NB4 (cell line): ENCODE results near the gene CERS2.
A peak's percentile ranks its signal among the peaks of the same experiment; 100 is the strongest.

ENCODE experiments used
- DNase-seq: peaks from one replicate; pipeline ENCODE4 v3.0.0; 2010; ENCODE audit warnings: low read depth
- H3K4me3 ChIP-seq: one replicate; pipeline ENCODE4 v1.5.1; 2011; ENCODE audit warnings: mild to moderate bottlenecking, low read depth, low read length, moderate library complexity
- MAX ChIP-seq: IDR thresholded peaks from 2 replicates; pipeline ENCODE4 v1.6.1; 2011; ENCODE audit warnings: low read depth, low read length
- MYC ChIP-seq: IDR thresholded peaks from 2 replicates; pipeline ENCODE4 v1.6.1; 2011; ENCODE audit warnings: low read depth, low read length
- POLR2A ChIP-seq: IDR thresholded peaks from 2 replicates; pipeline ENCODE4 v1.6.1; 2011; ENCODE audit warnings: mild to moderate bottlenecking; ENCODE audit not compliant: insufficient read length; ENCODE audit errors: extremely low read depth
- TF ChIP-seq, protein P1 (sequence below): IDR thresholded peaks from one replicate; pipeline ENCODE4 v1.5.1; 2012; ENCODE audit warnings: low read depth, low read length

The CERS2 gene

DNA sequence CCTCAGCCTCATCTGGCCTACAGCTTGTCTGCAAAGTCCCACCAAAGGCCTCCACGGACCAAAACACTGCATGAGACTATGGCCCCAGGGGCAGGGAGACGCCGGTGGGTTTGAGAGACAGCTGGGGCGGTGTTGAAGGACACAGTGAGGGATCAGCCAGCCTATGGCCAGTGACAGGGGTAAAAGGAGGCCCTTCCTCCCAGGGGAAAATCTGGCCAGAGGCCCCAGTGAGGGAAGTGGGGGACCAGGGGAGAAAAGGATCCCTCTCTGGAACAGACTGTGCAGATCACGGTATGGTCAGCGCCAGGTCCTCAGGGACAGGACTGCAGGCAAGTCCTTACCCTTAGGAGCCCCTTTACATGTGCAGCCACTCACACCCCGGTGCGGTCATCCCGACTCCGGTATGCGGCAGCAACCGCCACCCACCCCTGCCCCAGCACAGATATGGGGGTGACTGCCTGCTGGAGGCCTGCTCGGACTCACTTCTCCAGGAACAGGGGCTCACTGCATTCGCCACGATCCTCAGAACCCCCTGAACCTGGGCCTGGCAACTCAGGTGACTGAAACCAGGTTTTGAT lies 1.3 kb downstream of the CERS2 start:
- peak; percentile 50 for DNase-seq
- H3K4me3 ChIP-seq, result peak overlapping the region; percentile 93
- TF ChIP-seq, protein P1, sequence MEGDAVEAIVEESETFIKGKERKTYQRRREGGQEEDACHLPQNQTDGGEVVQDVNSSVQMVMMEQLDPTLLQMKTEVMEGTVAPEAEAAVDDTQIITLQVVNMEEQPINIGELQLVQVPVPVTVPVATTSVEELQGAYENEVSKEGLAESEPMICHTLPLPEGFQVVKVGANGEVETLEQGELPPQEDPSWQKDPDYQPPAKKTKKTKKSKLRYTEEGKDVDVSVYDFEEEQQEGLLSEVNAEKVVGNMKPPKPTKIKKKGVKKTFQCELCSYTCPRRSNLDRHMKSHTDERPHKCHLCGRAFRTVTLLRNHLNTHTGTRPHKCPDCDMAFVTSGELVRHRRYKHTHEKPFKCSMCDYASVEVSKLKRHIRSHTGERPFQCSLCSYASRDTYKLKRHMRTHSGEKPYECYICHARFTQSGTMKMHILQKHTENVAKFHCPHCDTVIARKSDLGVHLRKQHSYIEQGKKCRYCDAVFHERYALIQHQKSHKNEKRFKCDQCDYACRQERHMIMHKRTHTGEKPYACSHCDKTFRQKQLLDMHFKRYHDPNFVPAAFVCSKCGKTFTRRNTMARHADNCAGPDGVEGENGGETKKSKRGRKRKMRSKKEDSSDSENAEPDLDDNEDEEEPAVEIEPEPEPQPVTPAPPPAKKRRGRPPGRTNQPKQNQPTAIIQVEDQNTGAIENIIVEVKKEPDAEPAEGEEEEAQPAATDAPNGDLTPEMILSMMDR, result no peak
- TF ChIP-seq MYC, result 0 out of 2 replicates have a peak, but pooled peaks have one; percentile 8

- DNase-seq, result no peak
- peak overlapping the region; percentile 93 for H3K4me3 ChIP-seq
- TF ChIP-seq MAX (no peak), POLR2A (no peak), MYC (no peak)
- TF ChIP-seq, protein P1, result no peak
Observed at GRCh38 chr1:150972417-150972940, 2.2 kb downstream of the CERS2 start.

- peak overlapping the region; percentile 93 for H3K4me3 ChIP-seq
- peak; percentile 42 for DNase-seq
- TF ChIP-seq MAX (no peak), MYC (no peak), POLR2A (no peak)
- TF ChIP-seq, protein P1, result no peak
Observed at GRCh38 chr1:150971583-150972416, 2.8 kb downstream of the CERS2 start.

DNA sequence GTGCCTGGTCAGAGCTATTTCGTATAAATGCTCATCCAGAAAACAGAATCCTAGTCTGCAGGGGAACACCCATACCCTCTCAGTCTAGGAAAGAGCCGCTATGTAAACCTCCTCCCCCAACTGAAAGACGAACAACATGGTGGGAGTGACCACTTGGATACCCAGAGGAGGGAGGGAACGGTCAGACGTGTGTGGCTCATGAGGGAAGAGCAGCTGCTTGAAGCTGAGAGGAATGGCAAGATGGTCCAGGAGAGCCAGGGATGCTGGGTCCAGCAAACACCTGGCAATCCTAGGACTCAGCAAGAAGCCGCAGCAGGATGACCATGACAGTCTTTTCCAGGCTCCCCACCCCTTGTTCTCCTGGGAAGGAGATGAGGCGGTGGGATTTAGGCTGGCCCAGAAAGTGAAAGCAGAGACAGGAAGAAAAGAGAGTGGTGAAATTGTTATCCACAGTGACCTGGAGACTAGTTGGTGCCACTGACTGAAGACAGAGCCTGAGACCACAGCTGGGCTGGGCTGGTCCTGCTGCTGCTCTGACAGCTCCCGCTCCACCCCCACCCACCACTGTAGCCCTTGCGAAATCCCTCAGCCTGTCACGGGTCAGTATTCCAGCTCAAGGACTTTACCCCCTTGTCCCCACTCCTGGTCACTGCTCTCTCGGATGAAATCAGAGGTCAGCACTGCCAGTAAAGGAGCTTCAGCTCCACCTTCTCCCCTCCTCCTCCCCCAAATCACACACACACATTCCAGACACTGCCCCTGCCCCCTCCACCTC lies 3.6 kb downstream of the CERS2 start:
- peak; percentile 55 for DNase-seq
- no peak for TF ChIP-seq MYC
- peak overlapping the region; percentile 28 for H3K4me3 ChIP-seq

- TF ChIP-seq, protein P1, result no peak
- TF ChIP-seq MYC (no peak), POLR2A (no peak), MAX (no peak)
- no peak overlapping the region for H3K4me3 ChIP-seq
- no peak for DNase-seq
Observed at GRCh38 chr1:150969626-150970025, 5.0 kb downstream of the CERS2 start.

DNA sequence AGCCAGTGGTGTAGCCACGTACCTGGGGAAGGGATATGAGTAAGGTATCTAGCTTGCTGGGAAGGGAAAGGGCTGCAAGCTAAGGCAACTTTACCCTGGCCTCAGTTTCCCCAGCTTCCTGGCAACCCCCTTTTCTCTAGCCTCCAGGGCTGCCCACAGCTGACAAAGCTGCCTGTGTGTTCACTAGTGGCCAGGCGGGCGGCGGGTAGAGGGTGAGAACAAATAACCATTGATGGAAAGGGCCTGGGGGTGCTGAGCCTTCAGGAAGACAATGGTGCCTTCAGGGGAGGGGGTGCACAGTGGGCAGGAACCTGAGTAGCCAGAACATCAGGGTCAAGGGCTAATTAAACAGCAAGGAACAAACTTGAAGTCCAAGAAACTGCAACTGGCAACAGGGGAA lies 6.1 kb downstream of the CERS2 start:
- no peak overlapping the region for H3K4me3 ChIP-seq
- TF ChIP-seq MYC (no peak), MAX (no peak), POLR2A (no peak)
- TF ChIP-seq, protein P1, result no peak
- no peak for DNase-seq
